Mammary microvascular endothelial cell (primary cell): ENCODE results near the gene GABRG1. TPM values are rescaled to one million over a fixed set of nuclear protein-coding genes. Genes with fewer than 3 reads are reported as not detected.

Experiments
- total RNA-seq: library from RNA; depleted of rRNA; stranded (reverse); fragments of >200 nt; gene quantifications from 2 replicates; pipeline ENCODE4 v1.2.3, GENCODE V29; 2015

The GABRG1 gene
- not detected in 2 replicates for total RNA-seq

DNA sequence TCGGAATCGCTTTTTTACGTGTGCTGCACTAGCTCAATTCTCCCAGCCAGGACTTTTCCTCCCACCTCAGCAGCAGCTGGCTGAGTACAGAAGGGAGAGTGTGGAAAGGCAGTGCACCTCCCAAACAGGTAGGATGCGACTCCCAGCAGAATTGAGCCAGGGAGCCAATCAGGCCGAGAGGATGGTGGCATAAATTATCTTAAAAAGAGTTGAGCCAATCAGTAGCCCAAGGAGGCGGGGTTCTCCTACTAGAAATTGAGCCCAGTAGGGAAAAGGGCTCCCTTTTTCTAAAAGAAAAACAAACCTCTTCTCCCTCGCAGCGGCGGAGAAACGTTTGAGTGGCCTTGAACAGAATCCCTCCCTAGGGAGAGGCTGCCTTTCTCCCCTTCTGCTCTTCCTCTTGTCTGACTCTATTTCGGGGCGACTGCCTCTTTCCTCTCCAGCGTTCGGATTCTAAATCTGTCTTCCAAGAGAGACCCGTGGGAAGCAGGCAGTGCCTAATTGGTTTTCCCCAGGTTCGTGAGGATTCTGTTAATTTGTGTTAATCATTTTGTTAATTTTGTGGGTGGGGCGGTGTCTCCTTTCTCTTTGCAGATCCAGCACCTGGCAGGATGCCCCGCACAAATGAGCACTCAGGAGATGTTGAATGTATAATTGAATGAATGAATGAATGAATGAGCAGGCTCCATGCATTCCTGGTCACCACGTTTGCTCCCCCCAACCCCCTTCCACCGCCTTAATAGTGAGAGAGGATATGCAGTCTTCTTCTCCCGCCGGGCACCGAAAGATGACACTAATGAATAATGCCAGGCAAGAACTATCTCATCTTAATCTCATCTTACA is at the start of gene GABRG1:
Gene GABRG1 (minus strand): TSS at position 142 of the 843 bp plus-strand sequence. CDS start 141 bp downstream, at position 1.

